DOHH2 (cell line): ENCODE measurements around the gene HCN4.

Source experiments
- EZH2phosphoT487 ChIP-seq: fragments of 200-600 bp; sonication (generic); IDR thresholded peaks from 2 replicates; pipeline ENCODE4 v1.6.1; 2017; ENCODE audit warnings: borderline replicate concordance, mild to moderate bottlenecking, antibody characterized with exemption, low read length, moderate library complexity, mixed read lengths
- TF ChIP-seq, protein P1 (sequence below): fragments of 200-600 bp; sonication (generic); IDR thresholded peaks from one replicate; pipeline ENCODE4 v1.5.1; 2014; ENCODE audit warnings: antibody characterized with exemption, mild to moderate bottlenecking, low read depth, low read length; ENCODE audit not compliant: poor library complexity, severe bottlenecking

DNA sequence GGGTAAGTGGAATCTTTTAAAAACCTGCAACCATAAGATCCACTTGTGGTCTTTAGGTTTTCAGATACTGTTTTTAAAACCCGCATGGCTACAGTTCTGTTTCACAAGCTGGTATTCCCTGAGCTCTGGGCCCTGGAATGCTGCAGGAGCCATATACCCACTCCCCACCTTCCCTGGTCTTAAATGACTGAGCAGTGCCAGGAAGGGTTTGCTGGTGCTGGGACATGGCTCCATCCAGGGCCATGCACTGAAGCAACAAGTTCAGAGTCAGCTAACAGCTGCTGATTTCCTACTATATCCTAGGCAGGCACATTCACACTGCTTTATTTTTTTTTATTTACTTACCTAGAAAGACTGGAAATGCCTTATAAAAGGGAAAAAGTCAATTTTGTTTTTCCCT lies 77.3 kb downstream of the HCN4 start:
- TF ChIP-seq, protein P1, sequence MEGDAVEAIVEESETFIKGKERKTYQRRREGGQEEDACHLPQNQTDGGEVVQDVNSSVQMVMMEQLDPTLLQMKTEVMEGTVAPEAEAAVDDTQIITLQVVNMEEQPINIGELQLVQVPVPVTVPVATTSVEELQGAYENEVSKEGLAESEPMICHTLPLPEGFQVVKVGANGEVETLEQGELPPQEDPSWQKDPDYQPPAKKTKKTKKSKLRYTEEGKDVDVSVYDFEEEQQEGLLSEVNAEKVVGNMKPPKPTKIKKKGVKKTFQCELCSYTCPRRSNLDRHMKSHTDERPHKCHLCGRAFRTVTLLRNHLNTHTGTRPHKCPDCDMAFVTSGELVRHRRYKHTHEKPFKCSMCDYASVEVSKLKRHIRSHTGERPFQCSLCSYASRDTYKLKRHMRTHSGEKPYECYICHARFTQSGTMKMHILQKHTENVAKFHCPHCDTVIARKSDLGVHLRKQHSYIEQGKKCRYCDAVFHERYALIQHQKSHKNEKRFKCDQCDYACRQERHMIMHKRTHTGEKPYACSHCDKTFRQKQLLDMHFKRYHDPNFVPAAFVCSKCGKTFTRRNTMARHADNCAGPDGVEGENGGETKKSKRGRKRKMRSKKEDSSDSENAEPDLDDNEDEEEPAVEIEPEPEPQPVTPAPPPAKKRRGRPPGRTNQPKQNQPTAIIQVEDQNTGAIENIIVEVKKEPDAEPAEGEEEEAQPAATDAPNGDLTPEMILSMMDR: no peak
- TF ChIP-seq EZH2phosphoT487: no peak
